NOMO-1 treated with dmso at 0.1 percent for 144 hours (cell line): ENCODE data around the gene ARL5B.

ENCODE experiments used
- DNase-seq: peaks from one replicate; lab custom pipeline; 2025; ENCODE audit not compliant: unreplicated experiment; lab: John Stamatoyannopoulos, UW

ARL5B gene

DNA sequence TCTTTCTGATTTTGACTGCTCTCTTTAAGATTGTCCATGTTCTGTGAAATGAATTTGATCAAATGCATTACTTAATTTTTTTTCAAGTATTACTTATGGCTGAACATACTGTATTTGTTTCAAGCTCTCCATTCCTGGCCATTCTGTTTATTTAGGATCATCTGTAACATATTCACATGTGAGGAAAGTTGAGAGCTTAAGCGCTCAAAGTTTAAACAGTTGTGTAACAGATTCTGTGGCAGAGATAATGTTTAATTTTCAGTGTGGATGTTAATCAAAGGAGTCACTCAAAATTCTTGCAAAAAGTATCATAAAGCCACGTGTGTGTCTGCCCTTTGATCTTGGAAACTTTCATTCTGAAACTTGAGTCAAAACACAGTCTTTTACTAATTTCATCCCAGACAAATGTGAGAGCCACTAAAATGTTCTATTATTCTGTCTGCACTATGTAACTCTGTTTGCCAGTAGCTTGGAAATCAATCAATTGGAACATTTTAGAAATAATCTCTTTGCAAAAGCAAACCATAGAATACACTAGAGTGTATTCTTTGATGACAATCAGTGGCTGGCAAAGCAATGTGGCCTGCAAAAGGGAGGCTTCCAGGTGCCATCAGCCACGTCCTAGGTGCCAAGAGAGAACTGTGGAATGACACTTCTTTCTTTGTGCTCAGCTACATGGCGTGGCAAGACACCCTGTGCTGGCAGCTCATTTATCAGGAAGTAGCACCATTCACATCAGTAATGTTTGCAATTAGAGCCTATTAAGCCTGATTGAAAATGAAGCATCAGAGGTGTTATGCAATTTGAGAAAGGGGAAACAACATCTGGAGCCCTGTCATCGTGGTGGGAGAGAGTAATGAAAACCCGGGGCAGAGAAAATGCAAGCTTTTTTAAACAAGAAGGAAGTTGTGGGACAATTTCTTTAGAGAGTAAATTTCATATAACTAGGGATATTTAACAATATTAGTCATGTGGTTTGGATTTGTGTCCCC is 40.9 kb downstream of the ARL5B start:
- DNase-seq: peak; percentile 76

GRCh38 chr10:18703521-18703920 is 44.3 kb downstream of the ARL5B start:
- no peak for DNase-seq

GRCh38 chr10:18710201-18710653 is 51.0 kb downstream of the ARL5B start:
- no peak for DNase-seq

DNA sequence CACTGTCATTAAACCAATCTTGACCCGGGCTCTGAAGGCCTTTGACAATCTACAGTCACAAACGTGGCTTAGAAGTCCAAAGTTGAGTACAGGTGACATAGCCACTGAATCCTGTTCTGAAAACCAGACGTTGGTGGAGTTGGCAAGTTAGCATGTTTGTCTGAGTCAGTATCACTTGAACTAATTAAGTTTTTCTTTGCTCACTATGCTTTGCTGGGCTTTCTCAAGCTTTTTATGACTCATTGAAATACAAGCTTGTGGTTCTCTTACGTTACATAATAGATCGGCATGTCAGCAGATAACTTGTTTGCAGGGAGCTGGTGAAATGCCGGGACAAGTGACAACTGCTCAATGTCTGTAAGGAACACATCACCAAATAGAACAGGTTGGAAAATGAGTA is 53.8 kb downstream of the ARL5B start:
- DNase-seq: peak; percentile 74

DNA sequence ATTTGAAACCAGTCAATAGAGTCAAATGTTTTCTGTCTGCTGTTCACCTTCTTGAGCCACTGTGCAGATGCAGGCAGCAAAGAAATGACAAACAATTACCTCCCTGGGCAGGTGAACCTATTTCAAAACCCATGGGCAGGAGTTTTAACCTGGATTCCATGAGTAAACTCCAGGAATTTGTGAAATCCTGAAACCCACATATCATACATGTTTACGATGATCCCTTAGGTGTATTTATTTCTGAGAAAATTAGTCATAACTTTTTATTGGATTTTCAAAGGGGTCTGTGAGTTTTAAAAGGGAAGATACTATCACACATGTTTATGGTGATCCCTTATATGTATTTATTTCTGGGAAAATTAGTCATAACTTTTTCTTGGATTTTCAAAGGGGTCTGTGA is 59.8 kb downstream of the ARL5B start:
- DNase-seq: no peak

- no peak for DNase-seq
Measured at GRCh38 chr10:18719811-18720210, 60.6 kb downstream of the ARL5B start.

DNA sequence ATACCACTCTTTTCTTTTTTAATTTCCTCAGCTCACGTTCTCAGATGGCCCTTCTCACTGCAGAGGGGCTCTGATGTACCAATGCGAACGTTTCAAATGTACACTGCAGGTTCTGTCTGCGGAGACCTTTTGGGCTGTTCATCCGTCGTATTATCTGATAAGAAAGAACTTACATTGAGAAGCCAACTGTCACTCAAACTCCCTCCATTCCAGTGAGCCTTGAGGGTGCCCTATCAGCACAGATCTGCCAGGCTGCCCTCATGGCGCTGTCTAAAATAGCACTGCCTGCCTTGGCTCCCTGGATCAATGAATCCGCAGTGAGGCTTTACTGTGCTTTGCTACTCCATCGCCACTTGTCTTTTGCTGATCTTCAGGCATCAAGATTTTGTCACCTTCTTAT is 61.8 kb downstream of the ARL5B start:
- DNase-seq: no peak

DNA sequence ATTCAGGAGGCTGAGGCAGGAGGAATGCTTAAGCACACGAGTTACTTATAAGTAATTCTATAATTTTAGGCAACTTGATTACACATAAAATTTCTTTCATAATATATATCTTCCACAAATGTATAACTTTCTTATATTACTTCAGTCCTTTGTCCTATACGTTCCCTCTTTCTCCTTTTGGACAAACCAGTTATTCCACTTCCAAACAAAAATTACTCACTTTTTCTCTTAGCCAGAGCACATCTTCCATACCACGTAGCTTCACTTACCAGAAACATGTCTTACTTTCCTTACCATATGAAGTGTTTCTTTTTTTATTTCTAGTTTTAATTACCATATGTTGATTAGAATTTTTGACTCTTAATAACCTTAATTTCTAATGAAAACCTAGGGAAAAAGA is 64.6 kb downstream of the ARL5B start:
- DNase-seq: no peak
